Measurements from ENCODE around the gene TCF12. TPM values are rescaled to one million over a fixed set of nuclear protein-coding genes. Genes with fewer than 3 reads are reported as not detected.

TCF12 gene
- total and polyA plus RNA-seq, 2 donors (not counting 3 experiments of a cell fraction or from before 2014, with no cell fraction given) = 72.1 to 133 TPM

DNA sequence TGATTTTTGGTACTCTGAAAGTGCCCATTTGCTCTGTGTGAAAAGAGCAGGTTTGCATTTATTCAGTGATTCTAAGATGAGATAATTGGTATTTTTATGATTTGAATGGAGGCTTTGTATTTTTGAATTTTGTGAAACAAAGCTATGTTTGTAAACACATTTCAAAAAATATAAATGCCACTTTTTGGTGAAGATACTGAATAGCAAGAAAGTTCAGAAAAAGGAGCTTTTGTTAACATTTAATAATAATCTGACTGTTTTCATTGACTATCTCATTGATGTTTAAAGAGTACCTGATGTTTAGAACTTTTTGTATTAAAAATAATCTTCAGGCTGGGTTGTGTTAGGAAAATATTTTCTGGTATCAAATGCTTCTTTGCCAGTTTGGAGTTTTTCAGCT is 23.7 kb downstream of the TCF12 start:
- Histone ChIP-seq H3K36me3 (ENCODE audit: control insufficient read depth in 2 of 2, extremely low read depth in 1 of 2, insufficient read depth in 2 of 2, low read length in 2 of 2) (peaks cover 0 to 2% of the 10 kb centered on the region in 2 experiments), H3K9ac (replicated peaks; ENCODE audit: extremely low read depth, insufficient read depth, low read length) (no peak overlapping the region), H4K20me1 (replicated peaks; ENCODE audit: control insufficient read depth, extremely low read depth, insufficient read depth, low read length) (peaks cover 21% of the 10 kb centered on the region), H3K4me3 (replicated peaks in 1 of 3; ENCODE audit: insufficient read depth in 1 of 3, low read depth in 1 of 3, low read length in 3 of 3) (no peak overlapping the region), H3K9me1 (replicated peaks; ENCODE audit: control insufficient read depth, extremely low read depth, insufficient read depth, low read length) (no peaks in the 10 kb centered on the region), H3K27ac (ENCODE audit: insufficient read depth, low read depth, low read length) (no peak overlapping the region), H3K27me3 (ENCODE audit: control insufficient read depth in 2 of 2, insufficient read depth in 2 of 2, low read length in 2 of 2) (no peaks in the 10 kb centered on the region), H3K79me2 (ENCODE audit: control insufficient read depth, insufficient read depth, low read length) (peaks cover 98% of the 10 kb centered on the region), H3K4me1 (ENCODE audit: control insufficient read depth, extremely low read depth, insufficient read depth, low read length) (no peaks in the 10 kb centered on the region), H3K9me3 (replicated peaks; ENCODE audit: control insufficient read depth, insufficient read depth, low read length) (no peaks in the 10 kb centered on the region), H3K4me2 (ENCODE audit: insufficient read depth, low read length) (no peak overlapping the region), H2AFZ (ENCODE audit: low read depth, low read length) (no peak overlapping the region)
- no peak for TF ChIP-seq POLR2A (IDR thresholded peaks at IDR 0.05; ENCODE audit: low read depth, low read length)
- FAIRE-seq (no peak), DNase-seq (ENCODE audit: low read depth, low spot score) (no peak)
- dilution Hi-C loops (cut with MboI; ENCODE audit: extremely low pct_ligation_motif_present, low sequenced_read_pairs) = no loop called here
- intact Hi-C loops (cut with micrococcal nuclease) = no loop called here
- CTCF ChIA-PET = interaction anchor here (0.8 to 1.3 kb wide), 2 partner anchors 20 to 446 kb away, joined by 3 to 4 read pairs; no protein-coding TSS in a partner anchor
- BruUV-seq (replicated peaks) = no TSS peak
- POLR2A ChIA-PET = interaction anchor here (0.7 kb wide), 1 partner anchor 62 kb away, joined by 3 read pairs; no protein-coding TSS in a partner anchor

DNA sequence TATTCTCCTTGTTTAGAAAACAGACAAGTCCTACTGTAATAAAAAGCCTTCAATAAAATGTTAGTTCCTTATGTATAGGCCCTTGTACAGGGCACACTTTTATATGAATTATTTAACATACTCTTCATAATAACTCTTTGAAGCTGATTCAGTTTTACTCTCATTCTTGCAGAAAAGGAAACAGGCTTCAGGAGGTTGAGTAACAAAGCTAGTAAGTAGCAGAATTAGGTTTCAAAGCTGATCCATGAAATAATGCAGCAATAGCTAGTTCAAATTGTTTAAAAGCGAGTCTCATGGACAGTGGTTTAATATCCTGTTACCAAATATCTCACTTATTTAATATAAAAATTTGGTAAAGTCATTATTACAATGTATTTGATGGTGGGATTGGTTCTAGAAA is 25.0 kb downstream of the TCF12 start:
- dilution Hi-C loops (cut with MboI; ENCODE audit: extremely low pct_ligation_motif_present, low sequenced_read_pairs) (no loop called here), intact Hi-C loops (cut with micrococcal nuclease) (no loop called here)
- ChIA-PET POLR2A (no interaction called here), CTCF (interaction anchor here (0.6 to 1.4 kb wide), 5 partner anchors 9 to 447 kb away, joined by 3 to 4 read pairs (median 3); no protein-coding TSS in a partner anchor)
- no peak for FAIRE-seq
- Histone ChIP-seq H3K36me3 (ENCODE audit: control insufficient read depth in 2 of 2, extremely low read depth in 1 of 2, insufficient read depth in 2 of 2, low read length in 2 of 2) (peaks cover 0 to 2% of the 10 kb centered on the region in 2 experiments), H3K27ac (ENCODE audit: insufficient read depth, low read depth, low read length) (no peak overlapping the region), H3K4me3 (replicated peaks in 1 of 3; ENCODE audit: insufficient read depth in 1 of 3, low read depth in 1 of 3, low read length in 3 of 3) (no peak overlapping the region), H3K27me3 (ENCODE audit: control insufficient read depth in 2 of 2, insufficient read depth in 2 of 2, low read length in 2 of 2) (no peaks in the 10 kb centered on the region), H3K9me3 (replicated peaks; ENCODE audit: control insufficient read depth, insufficient read depth, low read length) (no peaks in the 10 kb centered on the region), H2AFZ (ENCODE audit: low read depth, low read length) (no peak overlapping the region), H3K9ac (replicated peaks; ENCODE audit: extremely low read depth, insufficient read depth, low read length) (no peak overlapping the region), H3K4me2 (ENCODE audit: insufficient read depth, low read length) (no peak overlapping the region), H3K79me2 (ENCODE audit: control insufficient read depth, insufficient read depth, low read length) (peaks cover 99% of the 10 kb centered on the region), H3K4me1 (ENCODE audit: control insufficient read depth, extremely low read depth, insufficient read depth, low read length) (no peaks in the 10 kb centered on the region), H3K9me1 (replicated peaks; ENCODE audit: control insufficient read depth, extremely low read depth, insufficient read depth, low read length) (no peaks in the 10 kb centered on the region), H4K20me1 (replicated peaks; ENCODE audit: control insufficient read depth, extremely low read depth, insufficient read depth, low read length) (peaks cover 21% of the 10 kb centered on the region)
- BruUV-seq (replicated peaks) = no TSS peak
- TF ChIP-seq POLR2AphosphoS5 (IDR thresholded peaks at IDR 0.05; ENCODE audit: insufficient read depth, low read depth, low read length) = no peak
- TF ChIP-seq EZH2 (IDR thresholded peaks at IDR 0.05; ENCODE audit: borderline replicate concordance, low read depth, low read length, severe bottlenecking) = no peak
- no peak for TF ChIP-seq FOS (IDR thresholded peaks at IDR 0.05; ENCODE audit: borderline replicate concordance, insufficient read depth, low read length)
- TF ChIP-seq, protein P1, sequence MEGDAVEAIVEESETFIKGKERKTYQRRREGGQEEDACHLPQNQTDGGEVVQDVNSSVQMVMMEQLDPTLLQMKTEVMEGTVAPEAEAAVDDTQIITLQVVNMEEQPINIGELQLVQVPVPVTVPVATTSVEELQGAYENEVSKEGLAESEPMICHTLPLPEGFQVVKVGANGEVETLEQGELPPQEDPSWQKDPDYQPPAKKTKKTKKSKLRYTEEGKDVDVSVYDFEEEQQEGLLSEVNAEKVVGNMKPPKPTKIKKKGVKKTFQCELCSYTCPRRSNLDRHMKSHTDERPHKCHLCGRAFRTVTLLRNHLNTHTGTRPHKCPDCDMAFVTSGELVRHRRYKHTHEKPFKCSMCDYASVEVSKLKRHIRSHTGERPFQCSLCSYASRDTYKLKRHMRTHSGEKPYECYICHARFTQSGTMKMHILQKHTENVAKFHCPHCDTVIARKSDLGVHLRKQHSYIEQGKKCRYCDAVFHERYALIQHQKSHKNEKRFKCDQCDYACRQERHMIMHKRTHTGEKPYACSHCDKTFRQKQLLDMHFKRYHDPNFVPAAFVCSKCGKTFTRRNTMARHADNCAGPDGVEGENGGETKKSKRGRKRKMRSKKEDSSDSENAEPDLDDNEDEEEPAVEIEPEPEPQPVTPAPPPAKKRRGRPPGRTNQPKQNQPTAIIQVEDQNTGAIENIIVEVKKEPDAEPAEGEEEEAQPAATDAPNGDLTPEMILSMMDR (IDR thresholded peaks at IDR 0.05; ENCODE audit: extremely low read depth in 1 of 2, insufficient read depth in 1 of 2, low read depth in 1 of 2, low read length in 2 of 2) = no peak
- TF ChIP-seq, protein P2, sequence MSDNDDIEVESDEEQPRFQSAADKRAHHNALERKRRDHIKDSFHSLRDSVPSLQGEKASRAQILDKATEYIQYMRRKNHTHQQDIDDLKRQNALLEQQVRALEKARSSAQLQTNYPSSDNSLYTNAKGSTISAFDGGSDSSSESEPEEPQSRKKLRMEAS (IDR thresholded peaks at IDR 0.05; ENCODE audit: insufficient read depth, insufficient read length) = no peak
- no peak for TF ChIP-seq GATA2 (IDR thresholded peaks at IDR 0.05; ENCODE audit: insufficient read depth, insufficient read length, low read depth, low read length)
- no peak for TF ChIP-seq POLR2A (IDR thresholded peaks at IDR 0.05; ENCODE audit: low read depth, low read length)
- TF ChIP-seq JUN (IDR thresholded peaks at IDR 0.05; ENCODE audit: borderline replicate concordance, insufficient read depth, insufficient read length, low read depth) = no peak
- TF ChIP-seq MYC (IDR thresholded peaks at IDR 0.05; ENCODE audit: low read depth, low read length) = no peak
- DNase-seq (ENCODE audit: low read depth, low spot score) = no peak
